HG02970 (cell line): ENCODE data around the gene ZNF81.
"Not testable (repeated sequence)": the region's sequence is repeated elsewhere in the genome, so short reads cannot be mapped to it uniquely, and the experiment has no call there.

ENCODE experiments used
- ATAC-seq: cut with Tn5 transposase; IDR thresholded peaks from one replicate; pipeline ENCODE4 v1.9.1; 2021; ENCODE audit warnings: mild to moderate bottlenecking, moderate library complexity, moderate number of reproducible peaks; ENCODE audit not compliant: unreplicated experiment, low FRiP score

The ZNF81 gene

GRCh38 chrX:47836164-47837072 is at the start of gene ZNF81:
Gene ZNF81 (plus strand): TSS chrX:47836902. CDS start chrX:47846268, 9,366 bp downstream.
- ATAC-seq, result peak; percentile 91

- ATAC-seq, result no peak
Measured at GRCh38 chrX:47796433-47796906, 40.2 kb upstream of the ZNF81 start.

DNA sequence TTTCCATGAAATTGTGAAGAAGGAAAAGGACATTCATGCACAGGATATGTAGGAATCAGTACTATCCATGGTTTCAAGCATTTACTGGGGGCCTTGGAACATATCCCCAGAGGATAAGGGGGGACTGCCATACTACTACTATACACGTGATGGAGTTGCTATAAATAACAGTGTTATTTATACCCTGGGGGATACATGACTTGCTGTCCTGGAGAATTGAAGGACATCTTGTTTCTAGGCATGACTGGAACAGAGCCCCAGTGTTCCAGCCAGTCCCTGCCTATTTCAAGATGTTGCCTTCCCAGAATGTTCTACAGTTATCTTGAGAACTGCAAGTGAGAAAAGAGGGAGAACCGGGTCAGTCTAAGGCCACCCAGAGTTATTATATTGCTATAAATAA is 39.6 kb upstream of the ZNF81 start:
- ATAC-seq, result no peak

DNA sequence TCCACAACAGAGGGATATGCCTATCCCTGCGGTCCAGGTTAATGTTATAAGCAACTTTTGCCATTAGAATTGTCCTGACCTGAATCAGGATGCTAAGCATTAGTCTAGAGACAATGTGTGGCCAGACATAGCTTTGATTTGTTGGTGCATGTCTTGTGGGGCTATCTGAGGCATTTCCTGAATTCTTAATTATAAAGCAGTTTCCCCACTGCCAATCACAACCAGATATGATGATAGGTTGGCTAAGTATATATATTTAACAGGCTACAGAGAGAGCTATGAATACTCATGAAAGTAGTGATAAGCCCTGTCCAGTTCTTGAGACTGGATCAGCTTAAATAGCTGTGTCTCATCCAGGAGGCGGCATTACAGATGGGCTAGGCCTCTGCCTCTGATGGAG is 37.8 kb upstream of the ZNF81 start:
- no peak for ATAC-seq

GRCh38 chrX:47802589-47802988 is 34.1 kb upstream of the ZNF81 start:
- no peak for ATAC-seq

DNA sequence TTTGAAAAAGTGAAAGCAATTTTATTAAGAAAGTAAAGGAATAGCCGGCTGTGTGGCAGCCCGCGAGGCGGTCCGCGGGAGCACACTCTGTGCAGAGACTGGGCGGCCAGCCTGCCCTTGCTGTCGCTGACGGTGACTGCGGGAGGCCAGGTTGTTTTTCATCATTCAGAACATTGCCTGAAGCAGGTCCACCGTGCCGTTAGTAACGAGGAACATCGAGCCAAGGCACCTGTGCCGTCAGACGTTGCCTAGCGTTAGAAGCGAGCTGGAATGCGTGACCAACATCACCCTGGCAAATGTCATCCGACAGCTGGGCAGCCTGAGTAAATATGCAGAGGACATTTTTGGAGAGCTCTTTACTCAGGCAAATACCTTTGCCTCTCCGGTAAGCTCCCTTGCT is 33.6 kb upstream of the ZNF81 start:
- not testable (repeated sequence) for ATAC-seq

DNA sequence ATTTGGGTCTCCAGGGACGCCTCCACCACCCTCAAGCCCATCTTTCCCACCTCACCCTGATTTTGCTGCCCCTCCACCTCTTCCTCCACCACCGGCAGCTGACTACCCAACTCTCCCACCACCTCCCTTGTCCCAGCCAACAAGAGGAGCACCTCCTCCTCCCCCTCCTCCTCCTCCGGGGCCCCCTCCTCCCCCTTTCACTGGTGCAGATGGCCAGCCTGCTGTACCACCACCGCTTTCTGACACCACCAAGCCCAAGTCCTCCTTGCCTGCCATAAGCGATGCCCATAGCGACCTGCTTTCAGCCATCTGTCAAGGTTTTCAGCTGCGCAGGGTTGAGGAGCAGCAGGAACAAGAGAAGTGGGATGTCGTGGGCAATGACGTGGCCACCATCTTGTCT is 32.4 kb upstream of the ZNF81 start:
- ATAC-seq, result no peak

DNA sequence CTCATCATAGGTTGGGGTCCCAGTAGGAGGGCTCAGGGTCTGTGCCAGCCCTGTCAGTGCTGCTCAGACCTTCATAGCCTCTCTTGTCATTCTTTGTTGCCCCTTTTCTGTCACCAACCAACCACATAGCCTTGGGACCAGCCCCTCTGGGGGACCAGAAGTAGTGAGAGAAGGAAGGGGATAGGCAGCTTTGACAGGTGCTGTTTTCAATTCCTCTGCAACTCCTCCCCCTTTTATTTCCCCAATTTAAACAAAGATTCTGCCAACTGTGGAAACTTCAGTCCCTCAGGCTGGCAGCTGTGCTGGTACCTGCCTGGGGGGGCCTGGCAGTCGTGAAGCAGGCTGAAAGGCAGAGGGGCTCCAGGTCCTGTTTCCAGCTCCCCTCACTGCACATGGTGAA is 30.9 kb upstream of the ZNF81 start:
- not testable (repeated sequence) for ATAC-seq

- ATAC-seq, result not testable (repeated sequence)
Measured at GRCh38 chrX:47806415-47807271, 30.1 kb upstream of the ZNF81 start.

DNA sequence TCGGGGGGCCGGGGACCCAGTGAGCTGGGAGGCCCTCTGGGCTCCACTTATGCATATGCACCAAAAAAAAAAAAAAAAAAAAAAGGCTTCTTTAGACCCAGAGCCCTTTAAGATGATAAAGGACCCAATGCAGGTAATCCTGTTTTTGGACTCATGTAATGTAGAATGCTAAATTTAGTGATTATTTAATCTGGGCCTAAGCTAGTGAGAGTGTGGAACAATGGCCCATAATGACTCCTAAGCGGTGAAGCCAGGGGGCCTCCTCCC is 29.5 kb upstream of the ZNF81 start:
- ATAC-seq, result not testable (repeated sequence)

- ATAC-seq, result no peak
Measured at GRCh38 chrX:47807548-47807947, 29.2 kb upstream of the ZNF81 start.

DNA sequence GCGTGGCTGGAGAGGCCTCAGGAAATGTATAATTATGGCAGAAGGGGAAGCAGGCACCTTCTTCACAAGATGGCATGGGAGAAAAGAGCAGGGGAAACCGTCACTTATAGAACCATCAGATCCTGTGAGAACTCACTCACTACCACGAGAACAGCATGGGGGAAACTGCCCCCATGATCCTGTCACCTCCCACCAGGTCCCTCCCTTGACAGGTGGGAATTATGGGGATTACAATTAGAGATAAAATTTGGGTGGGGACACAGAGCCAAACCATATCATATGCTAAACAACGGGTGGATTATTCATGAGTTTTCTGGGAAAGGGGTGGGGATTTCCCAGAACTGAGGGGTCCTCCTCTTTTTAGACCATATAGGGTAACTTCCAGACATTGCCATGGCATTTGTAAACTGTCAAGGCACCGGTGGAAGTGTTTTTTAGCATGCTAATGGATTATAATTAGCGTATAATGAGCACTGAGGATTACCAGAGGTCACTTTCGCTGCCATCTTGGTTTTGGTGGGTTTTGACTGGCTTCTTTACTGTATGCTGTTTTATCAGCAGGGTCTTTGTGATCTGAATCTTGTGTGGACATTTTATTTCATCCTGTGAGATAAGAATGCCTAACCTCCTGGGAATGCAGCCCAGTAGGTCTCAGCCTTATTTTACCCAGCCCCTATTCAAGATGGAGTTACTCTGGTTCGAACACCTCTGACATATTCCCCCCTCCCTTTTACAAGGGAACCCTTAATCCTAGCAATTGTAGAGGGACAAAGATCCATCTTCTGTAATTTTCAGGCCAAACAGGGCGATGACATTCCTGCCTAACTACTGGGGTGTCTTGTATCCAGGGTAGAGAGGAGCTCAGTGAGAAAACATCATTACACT is 27.6 kb upstream of the ZNF81 start:
- ATAC-seq, result no peak

DNA sequence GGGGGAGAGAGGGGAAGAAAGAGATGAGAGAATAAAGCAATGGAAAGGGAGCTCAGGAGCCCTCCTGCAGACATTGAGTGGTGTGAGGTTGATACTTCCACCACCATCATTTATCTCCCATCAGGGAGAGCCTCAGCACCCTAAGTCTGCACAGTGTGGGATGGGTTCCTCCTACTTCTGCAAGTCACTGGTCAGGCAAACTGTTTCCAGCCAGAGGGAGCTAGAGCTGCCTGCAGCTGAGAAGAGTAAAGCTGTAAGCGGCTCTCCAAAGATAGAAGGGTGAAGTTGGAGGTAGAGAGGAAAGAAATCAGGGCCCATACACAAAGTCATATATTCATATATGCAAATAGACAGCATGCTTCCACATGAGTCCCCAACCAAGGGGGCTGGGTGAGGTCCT is 21.9 kb upstream of the ZNF81 start:
- ATAC-seq, result no peak

- ATAC-seq, result no peak
Measured at GRCh38 chrX:47815901-47816845, 20.5 kb upstream of the ZNF81 start.

GRCh38 chrX:47817421-47817820 is 19.3 kb upstream of the ZNF81 start:
- ATAC-seq, result no peak

DNA sequence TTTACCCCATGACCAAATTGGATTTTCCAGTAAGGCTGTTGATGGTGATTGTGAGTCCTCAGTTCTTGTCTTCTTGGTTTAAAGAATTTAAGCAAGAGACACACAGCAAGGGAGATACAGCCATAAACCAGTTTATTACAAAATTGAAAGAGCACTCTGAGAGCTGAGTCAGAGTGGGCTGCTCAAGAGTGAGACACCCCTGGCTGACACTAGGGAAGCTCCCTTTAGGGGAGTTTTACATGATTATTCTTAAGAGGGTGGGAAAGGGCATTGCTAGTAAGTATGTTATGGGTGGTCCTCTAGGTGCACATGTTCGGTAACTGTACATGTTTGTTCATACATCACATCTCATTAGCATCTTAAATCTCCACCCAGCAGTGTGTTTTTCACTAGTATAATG is 18.8 kb upstream of the ZNF81 start:
- ATAC-seq, result no peak

DNA sequence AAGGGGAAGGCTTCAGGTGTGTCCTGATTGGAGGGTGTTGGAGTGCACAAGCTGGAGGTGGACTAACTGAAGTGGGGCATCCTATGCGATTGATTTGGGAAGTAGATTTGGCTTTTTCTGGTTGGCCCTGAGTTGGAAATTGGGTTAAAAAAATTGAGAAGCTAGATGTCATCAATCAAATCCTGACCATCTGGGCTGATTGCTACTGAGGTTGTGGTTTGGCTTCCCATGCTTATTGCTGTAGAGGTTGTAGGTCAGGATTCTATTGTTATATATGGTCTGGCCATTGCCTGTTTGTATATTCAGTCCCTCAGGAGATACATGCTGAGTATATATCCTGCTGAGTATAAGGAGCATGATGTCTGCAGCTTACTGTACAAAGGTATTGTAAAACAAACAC is 7.7 kb upstream of the ZNF81 start:
- ATAC-seq, result no peak

DNA sequence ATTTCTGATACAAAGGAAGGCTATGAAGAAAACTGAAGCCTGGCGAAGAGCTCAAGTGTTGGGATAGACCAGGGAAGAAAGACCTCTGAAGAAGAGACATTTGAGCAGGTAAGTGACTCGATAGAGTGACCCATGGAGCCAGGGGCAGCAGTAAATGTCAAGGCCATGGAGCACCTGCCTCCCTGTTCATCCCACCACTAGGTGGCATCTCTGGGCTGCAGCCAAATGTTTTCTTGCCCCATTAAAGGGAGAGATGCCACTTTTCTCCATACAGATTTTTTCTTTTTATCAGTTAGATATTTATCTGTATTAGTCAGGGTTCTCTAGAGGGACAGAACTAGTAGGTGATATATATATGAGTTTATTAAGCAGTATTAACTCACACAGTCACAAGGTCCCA is 4.9 kb upstream of the ZNF81 start:
- no peak for ATAC-seq

DNA sequence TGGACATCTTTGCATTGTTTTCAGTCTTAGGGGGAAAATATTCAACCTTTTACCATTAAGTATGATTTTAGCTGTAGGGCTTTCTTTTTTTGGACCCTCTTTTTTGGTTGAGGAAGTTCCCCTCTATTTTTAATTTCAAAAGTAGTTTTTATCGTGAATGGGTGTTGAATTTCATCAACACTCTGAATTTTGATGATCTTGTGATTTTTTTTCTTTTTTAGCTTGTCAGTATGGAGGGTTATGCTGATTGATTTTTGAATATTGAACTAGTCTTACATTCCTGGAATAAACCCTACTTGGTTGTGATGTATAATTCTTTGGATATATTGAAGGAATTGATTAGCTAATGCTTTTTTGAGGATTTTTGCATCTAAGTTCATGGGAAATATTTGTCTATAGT is 1.7 kb downstream of the ZNF81 start:
- ATAC-seq, result no peak
